IMR-90 (cell line): ENCODE results near the gene STXBP2. TPM values are rescaled to one million over a fixed set of nuclear protein-coding genes. Genes with fewer than 3 reads are reported as not detected.

Experiments used
- ATAC-seq: fragments of 200-7000 bp; cut with Tn5 transposase; 2 replicates; pipeline ENCODE4 v1.9.1; 2020; ENCODE audit warnings: low read depth, mild to moderate bottlenecking, moderate library complexity
- BruUV-seq: library from RNA; stranded (reverse); fragments of 400-500 nt; replicated peaks from 2 replicates; lab custom pipeline; 2021; lab: Mats Ljungman, UMichigan
- CTCF ChIA-PET: fragments of 300-600 bp; formaldehyde crosslinking; extraction: SDS; loops from one replicate; lab custom pipeline; 2021; ENCODE audit warnings: antibody characterized with exemption; lab: Yijun Ruan, JAX
- POLR2A ChIA-PET: fragments of 300-600 bp; sonication (Branson Sonifier 250); formaldehyde crosslinking; loops from one replicate; lab custom pipeline; 2022; ENCODE audit warnings: antibody characterized with exemption; ENCODE audit not compliant: unreplicated experiment; lab: Charles Lee
- DNase-seq: peaks from one replicate; pipeline ENCODE4 v3.0.0; 2013
- H2AFZ ChIP-seq: replicated peaks from 2 replicates; pipeline ENCODE3; 2013; ENCODE audit warnings: low read length, mild to moderate bottlenecking; ENCODE audit not compliant: poor library complexity
- H2AK5ac ChIP-seq: 2 replicates; pipeline ENCODE4 v1.6.1; 2013; ENCODE audit warnings: low read depth, low read length, inconsistent platforms
- H2AK9ac ChIP-seq: replicated peaks from 2 replicates; pipeline ENCODE3; 2013; ENCODE audit warnings: mild to moderate bottlenecking, low read depth, low read length, moderate library complexity; ENCODE audit not compliant: poor library complexity
- H2BK120ac ChIP-seq: 2 replicates; pipeline ENCODE4 v1.6.1; 2013; ENCODE audit warnings: low read depth, low read length, inconsistent platforms
- H2BK15ac ChIP-seq: 3 replicates; pipeline ENCODE4 v1.6.1; 2013; ENCODE audit warnings: low read depth, low read length, inconsistent platforms
- H2BK20ac ChIP-seq: 2 replicates; pipeline ENCODE4 v1.6.1; 2013; ENCODE audit warnings: low read depth, mild to moderate bottlenecking, inconsistent platforms, low read length, moderate library complexity
- H2BK5ac ChIP-seq: 2 replicates; pipeline ENCODE4 v1.6.1; 2013; ENCODE audit warnings: mild to moderate bottlenecking, low read depth, low read length, inconsistent platforms; ENCODE audit not compliant: poor library complexity, severe bottlenecking
- H3K14ac ChIP-seq: replicated peaks from 2 replicates; pipeline ENCODE4 v1.6.1; 2013; ENCODE audit warnings: low read depth, low read length, inconsistent platforms
- H3K18ac ChIP-seq: 2 replicates; pipeline ENCODE4 v1.6.1; 2013; ENCODE audit warnings: low read depth, low read length, control low read depth
- H3K23ac ChIP-seq: 2 replicates; pipeline ENCODE4 v1.6.1; 2013; ENCODE audit warnings: low read depth, low read length, inconsistent platforms
- H3K27ac ChIP-seq: 2 replicates; pipeline ENCODE4 v1.5.1; 2013; ENCODE audit warnings: mild to moderate bottlenecking, control low read depth, low read length; ENCODE audit not compliant: insufficient read depth
- H3K27me3 ChIP-seq: 2 replicates; pipeline ENCODE4 v1.6.1; 2013; ENCODE audit warnings: low read length; ENCODE audit not compliant: control insufficient read depth, insufficient read depth
- H3K36me3 ChIP-seq: 2 replicates; pipeline ENCODE4 v1.6.1; 2013; ENCODE audit warnings: low read length, mixed read lengths; ENCODE audit not compliant: control insufficient read depth, insufficient read depth
- H3K4ac ChIP-seq: 2 replicates; pipeline ENCODE4 v1.6.1; 2013; ENCODE audit warnings: low read depth, low read length, inconsistent platforms
- H3K4me1 ChIP-seq: 2 replicates; pipeline ENCODE4 v1.6.1; 2013; ENCODE audit warnings: low read length, mixed read lengths; ENCODE audit not compliant: control insufficient read depth, insufficient read depth
- H3K4me2 ChIP-seq: 2 replicates; pipeline ENCODE4 v1.6.1; 2013; ENCODE audit warnings: low read depth, mild to moderate bottlenecking, control low read depth, low read length, moderate library complexity
- H3K4me3 ChIP-seq: 2 replicates; pipeline ENCODE4 v1.5.1; 2013; ENCODE audit warnings: low read depth, mild to moderate bottlenecking, control low read depth, low read length, moderate library complexity; ENCODE audit not compliant: insufficient read depth
- H3K56ac ChIP-seq: 2 replicates; pipeline ENCODE4 v1.6.1; 2013; ENCODE audit warnings: low read length, inconsistent platforms; ENCODE audit not compliant: insufficient read depth; ENCODE audit errors: extremely low read depth
- H3K79me1 ChIP-seq, 2 experiments: 2 replicates each; pipeline ENCODE4 v1.6.1; 2013; ENCODE audit warnings: low read length in 2 of 2, inconsistent platforms in 1 of 2, low read depth in 1 of 2
- H3K9ac ChIP-seq: 2 replicates; pipeline ENCODE4 v1.6.1; 2013; ENCODE audit warnings: low read depth, low read length, control low read depth
- H3K9me1 ChIP-seq: 2 replicates; pipeline ENCODE4 v1.6.1; 2013; ENCODE audit warnings: low read length, inconsistent platforms; ENCODE audit not compliant: insufficient read depth
- H3K9me3 ChIP-seq: 2 replicates; pipeline ENCODE4 v1.6.1; 2013; ENCODE audit warnings: low read length; ENCODE audit not compliant: control insufficient read depth, insufficient read depth
- H4K20me1 ChIP-seq: 2 replicates; pipeline ENCODE4 v1.6.1; 2013; ENCODE audit warnings: low read length, inconsistent platforms; ENCODE audit not compliant: insufficient read depth
- H4K5ac ChIP-seq: 2 replicates; pipeline ENCODE4 v1.6.1; 2013; ENCODE audit warnings: mild to moderate bottlenecking, low read depth, low read length, control low read depth
- H4K8ac ChIP-seq, 2 experiments: 2 replicates each; pipeline ENCODE4 v1.6.1; 2013; ENCODE audit warnings: low read depth in 2 of 2, low read length in 2 of 2, control low read depth in 1 of 2, inconsistent platforms in 1 of 2
- H4K91ac ChIP-seq: 2 replicates; pipeline ENCODE4 v1.6.1; 2013; ENCODE audit warnings: low read depth, low read length, inconsistent platforms; ENCODE audit not compliant: insufficient read depth
- BHLHE40 ChIP-seq: fragments of 150-350 bp; IDR thresholded peaks from 2 replicates; pipeline ENCODE4 v1.6.1; 2016; ENCODE audit warnings: mild to moderate bottlenecking, low read depth, low read length
- CEBPB ChIP-seq: IDR thresholded peaks from 2 replicates; pipeline ENCODE4 v1.6.1; 2012; ENCODE audit warnings: low read depth, low read length, improper control_type of control experiment
- CHD1 ChIP-seq: IDR thresholded peaks from 2 replicates; pipeline ENCODE4 v1.6.1; 2012; ENCODE audit warnings: low read depth, low read length, improper control_type of control experiment
- CTCF ChIP-seq: conservative IDR thresholded peaks from 2 replicates; pipeline ENCODE4 v1.5.1; 2012; ENCODE audit warnings: mild to moderate bottlenecking, low read depth, low read length, improper control_type of control experiment
- FOS ChIP-seq: fragments of 150-350 bp; IDR thresholded peaks from 2 replicates; pipeline ENCODE4 v1.6.1; 2016; ENCODE audit warnings: low read depth, low read length
- MAZ ChIP-seq: IDR thresholded peaks from 2 replicates; pipeline ENCODE4 v1.6.1; 2012; ENCODE audit warnings: low read depth, mild to moderate bottlenecking, low read length, improper control_type of control experiment, moderate library complexity, borderline replicate concordance
- MXI1 ChIP-seq: IDR thresholded peaks from 2 replicates; pipeline ENCODE4 v1.6.1; 2012; ENCODE audit warnings: low read depth, mild to moderate bottlenecking, low read length, moderate library complexity, borderline replicate concordance
- NFE2L2 ChIP-seq: fragments of 150-350 bp; IDR thresholded peaks from 2 replicates; pipeline ENCODE4 v1.6.1; 2016; ENCODE audit warnings: low read depth, mild to moderate bottlenecking, low read length
- POLR2A ChIP-seq: IDR thresholded peaks from 2 replicates; pipeline ENCODE4 v1.6.1; 2012; ENCODE audit warnings: mild to moderate bottlenecking, low read depth, low read length
- RAD21 ChIP-seq: IDR thresholded peaks from 2 replicates; pipeline ENCODE4 v1.6.1; 2012; ENCODE audit warnings: low read length, improper control_type of control experiment
- RCOR1 ChIP-seq: IDR thresholded peaks from 2 replicates; pipeline ENCODE4 v1.6.1; 2012; ENCODE audit warnings: mild to moderate bottlenecking, low read length, improper control_type of control experiment; ENCODE audit not compliant: insufficient replicate concordance
- SMC3 ChIP-seq: fragments of 150-350 bp; IDR thresholded peaks from 2 replicates; pipeline ENCODE4 v1.6.1; 2016; ENCODE audit warnings: low read depth, mild to moderate bottlenecking, antibody characterized with exemption, low read length, moderate library complexity
- USF2 ChIP-seq: fragments of 150-350 bp; IDR thresholded peaks from 2 replicates; pipeline ENCODE4 v1.6.1; 2017; ENCODE audit warnings: mild to moderate bottlenecking, antibody characterized with exemption, low read length, low read depth
- WGBS, 2 experiments: methylation state at CpG; one replicate each; pipeline versions ENCODE4 v1.1.5 to v1.1.7; 2013; ENCODE audit warnings: missing lambda C conversion rate in 2 of 2; ENCODE audit not compliant: insufficient read length in 1 of 2; ENCODE audit errors: extremely low coverage in 2 of 2; 5-methylcytosine and 5-hydroxymethylcytosine counted together
- dilution Hi-C: fragments of 300-500 bp; cut with HindIII; formaldehyde crosslinking; loops from one replicate; pipeline ENCODE4 v1.14.3; 2018; ENCODE audit warnings: low sequenced_read_pairs; ENCODE audit not compliant: unreplicated experiment
- in situ Hi-C: fragments of 300-500 bp; cut with MboI; formaldehyde crosslinking; loops from 3 replicates; pipeline ENCODE4 v1.14.3; 2019; ENCODE audit warnings: low sequenced_read_pairs, inconsistent platforms, mixed read lengths
- intact Hi-C: fragments of 100-400 bp; cut with micrococcal nuclease; formaldehyde crosslinking; loops from 2 replicates; pipeline ENCODE4 v1.10.0; 2022
- polyA plus RNA-seq, 3 experiments: library from polyadenylated mRNA; depleted of rRNA; stranded (reverse); fragments of >200 nt; gene quantifications; 2 replicates each; pipeline ENCODE4 v1.2.3, GENCODE V29; 2012; ENCODE audit warnings: low replicate concordance in 1 of 3
- total RNA-seq: library from RNA; depleted of rRNA; stranded (reverse); fragments of >200 nt; gene quantifications from 2 replicates; pipeline ENCODE4 v1.2.3, GENCODE V29; 2012
- TF ChIP-seq, protein P1 (sequence below): fragments of 150-350 bp; IDR thresholded peaks from 2 replicates; pipeline ENCODE4 v1.6.1; 2016; ENCODE audit warnings: low read depth, mild to moderate bottlenecking, low read length, moderate library complexity, borderline replicate concordance

Gene STXBP2
- total and polyA plus RNA-seq, 2 of the 4 experiments (the other 2 are of a cell fraction): 3.9 to 12.6 TPM

DNA sequence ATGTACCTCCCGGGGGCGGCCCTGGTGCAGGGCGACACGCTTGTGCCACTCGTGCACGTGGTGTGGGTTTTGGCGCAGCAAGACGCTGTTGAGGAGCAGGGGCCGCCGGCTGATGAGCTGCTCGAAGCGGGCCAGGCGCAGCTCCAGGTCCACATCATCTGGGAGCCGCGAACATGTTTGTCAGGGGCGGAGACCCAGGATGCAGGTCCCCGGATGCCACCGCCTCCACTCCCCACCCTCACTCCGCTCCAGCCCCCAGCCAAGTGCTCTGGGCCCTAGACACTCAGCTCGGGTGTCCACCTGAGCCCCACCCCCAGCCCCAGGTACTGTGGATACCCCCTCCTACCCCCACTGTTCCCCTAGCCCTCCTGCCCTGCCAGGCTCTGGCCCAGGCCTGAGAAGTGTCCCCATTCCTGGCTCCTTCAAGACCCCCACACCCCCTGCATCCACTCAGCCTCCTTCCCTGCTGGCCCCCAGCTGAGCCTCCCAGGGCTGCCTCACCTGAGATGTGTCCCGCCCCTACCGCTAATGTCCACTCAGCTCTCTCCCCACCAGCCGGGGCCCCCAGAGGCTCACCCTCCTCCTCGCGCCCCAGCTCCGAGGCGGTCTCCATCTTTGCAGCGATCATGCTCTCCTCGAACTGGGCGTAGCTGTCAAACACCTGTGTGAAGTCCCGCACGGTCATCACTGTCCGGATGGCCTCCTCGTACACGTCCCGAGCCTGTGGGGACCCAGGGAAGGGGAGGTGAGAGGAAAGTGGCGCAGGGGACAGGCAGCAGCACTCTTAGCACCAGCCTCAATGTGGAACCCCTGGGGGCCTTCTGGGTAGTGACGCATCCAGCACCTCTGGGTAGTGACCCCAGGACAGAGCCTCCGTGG lies 12.9 kb upstream of the STXBP2 start:
- dilution Hi-C loops: no loop called here
- CTCF ChIA-PET: no interaction called here
- TF ChIP-seq SMC3 (no peak), POLR2A (no peak), NFE2L2 (no peak), RAD21 (no peak), CEBPB (no peak), BHLHE40 (no peak), MXI1 (no peak), RCOR1 (no peak), CHD1 (no peak), FOS (no peak), CTCF (no peak), USF2 (no peak), MAZ (no peak)
- TF ChIP-seq, protein P1, sequence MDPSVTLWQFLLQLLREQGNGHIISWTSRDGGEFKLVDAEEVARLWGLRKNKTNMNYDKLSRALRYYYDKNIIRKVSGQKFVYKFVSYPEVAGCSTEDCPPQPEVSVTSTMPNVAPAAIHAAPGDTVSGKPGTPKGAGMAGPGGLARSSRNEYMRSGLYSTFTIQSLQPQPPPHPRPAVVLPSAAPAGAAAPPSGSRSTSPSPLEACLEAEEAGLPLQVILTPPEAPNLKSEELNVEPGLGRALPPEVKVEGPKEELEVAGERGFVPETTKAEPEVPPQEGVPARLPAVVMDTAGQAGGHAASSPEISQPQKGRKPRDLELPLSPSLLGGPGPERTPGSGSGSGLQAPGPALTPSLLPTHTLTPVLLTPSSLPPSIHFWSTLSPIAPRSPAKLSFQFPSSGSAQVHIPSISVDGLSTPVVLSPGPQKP: no peak

More for the DNA sequence above, 12.9 kb upstream of the STXBP2 start:
- intact Hi-C loops: no loop called here
- Histone ChIP-seq H4K8ac (no peak overlapping the region), H3K9me3 (no peaks in the 10 kb centered on the region), H3K36me3 (peaks cover 49% of the 10 kb centered on the region), H2BK5ac (no peak overlapping the region), H3K4me2 (no peak overlapping the region), H3K27ac (no peak overlapping the region), H3K4me1 (peaks cover 6% of the 10 kb centered on the region; the same call in 1 of the 2 replicates), H3K27me3 (no peaks in the 10 kb centered on the region), H3K56ac (no peak overlapping the region), H2AK5ac (no peak overlapping the region), H3K9ac (no peak overlapping the region), H4K20me1 (peaks cover 5% of the 10 kb centered on the region; the same call in 1 of the 2 replicates), H3K4me3 (no peak overlapping the region), H2BK15ac (no peak overlapping the region), H4K91ac (no peak overlapping the region), H3K18ac (no peak overlapping the region), H3K79me1 (peaks cover 3 to 38% of the 10 kb centered on the region in 2 experiments; a peak in 3 of 4 replicates), H2AFZ (no peak overlapping the region), H2BK20ac (no peak overlapping the region), H2BK120ac (no peak overlapping the region), H2AK9ac (peak overlapping the region; percentile 16), H3K14ac (no peak overlapping the region), H4K5ac (no peak overlapping the region), H3K23ac (no peak overlapping the region), H3K9me1 (0 out of 2 replicates have a peak, but pooled peaks cover 4% of the 10 kb centered on the region), H3K4ac (no peak overlapping the region)
- BruUV-seq: no TSS peak
- POLR2A ChIA-PET: no interaction called here
- DNase-seq (no peak), ATAC-seq (no peak)
- in situ Hi-C loops: no loop called here
- 89% methylated on average over 10 of the region's 39 CpGs; no CpG with 5 or more reads in 1 of the 2 experiments for WGBS, 2 experiments
